Panc1 (cell line): ENCODE data around the gene DPYSL5. TPM values are rescaled to one million over a fixed set of nuclear protein-coding genes. Genes with fewer than 3 reads are reported as not detected.

ENCODE experiments used
- ATAC-seq: fragments of 200-7000 bp; cut with Tn5 transposase; 2 replicates; pipeline ENCODE4 v1.9.1; 2020; ENCODE audit warnings: mild to moderate bottlenecking, moderate library complexity
- BruUV-seq: library from RNA; stranded (reverse); fragments of 400-500 nt; replicated peaks from 2 replicates; lab custom pipeline; 2021; lab: Mats Ljungman, UMichigan
- CTCF ChIA-PET: fragments of 300-600 bp; sonication (Branson Sonifier 250); formaldehyde crosslinking; loops from one replicate; lab custom pipeline; 2022; ENCODE audit warnings: antibody characterized with exemption; lab: Charles Lee
- POLR2A ChIA-PET: fragments of 300-600 bp; sonication (Branson Sonifier 250); formaldehyde crosslinking; loops from one replicate; lab custom pipeline; 2022; ENCODE audit warnings: antibody characterized with exemption; lab: Charles Lee
- DNase-seq: peaks from one replicate; pipeline ENCODE4 v3.0.0-alpha.2; 2010; ENCODE audit warnings: low read depth, low spot score
- H3K27ac ChIP-seq: 2 replicates; pipeline ENCODE4 v1.5.1; 2011; ENCODE audit warnings: mild to moderate bottlenecking, low read length, inconsistent platforms
- H3K27me3 ChIP-seq: fragments of 200-500 bp; sonication (Bioruptor generic); 2 replicates; pipeline ENCODE4 v1.6.0; 2014; ENCODE audit warnings: low read length, inconsistent platforms; ENCODE audit not compliant: control insufficient read depth, insufficient read depth
- H3K36me3 ChIP-seq: fragments of 200-500 bp; sonication (Bioruptor generic); 2 replicates; pipeline ENCODE4 v1.5.1; 2014; ENCODE audit warnings: inconsistent platforms, mild to moderate bottlenecking, low read length, moderate library complexity; ENCODE audit not compliant: control insufficient read depth, insufficient read depth
- H3K4me1 ChIP-seq: 2 replicates; pipeline ENCODE4 v1.5.1; 2011; ENCODE audit warnings: inconsistent platforms, mild to moderate bottlenecking, low read length, moderate library complexity; ENCODE audit not compliant: control insufficient read depth, insufficient read depth
- H3K4me3 ChIP-seq, 2 experiments: 2 replicates each; pipeline ENCODE4 v1.5.1; 2011 to 2012; ENCODE audit warnings: low read depth in 2 of 2, low read length in 2 of 2, mild to moderate bottlenecking in 2 of 2, inconsistent platforms in 1 of 2, moderate library complexity in 1 of 2
- H3K9me3 ChIP-seq: fragments of 200-500 bp; sonication (Bioruptor generic); 2 replicates; pipeline ENCODE4 v1.5.1; 2014; ENCODE audit warnings: low read depth, mild to moderate bottlenecking, inconsistent platforms, low read length, moderate library complexity; ENCODE audit not compliant: control insufficient read depth, insufficient read depth
- POLR2AphosphoS5 ChIP-seq: IDR thresholded peaks from 2 replicates; pipeline ENCODE4 v1.6.1; 2012; ENCODE audit warnings: mild to moderate bottlenecking, low read depth, low read length, moderate library complexity
- SIN3A ChIP-seq: IDR thresholded peaks from 2 replicates; pipeline ENCODE4 v1.6.1; 2012; ENCODE audit warnings: low read depth, mild to moderate bottlenecking, low read length, moderate library complexity, borderline replicate concordance; ENCODE audit not compliant: insufficient read depth
- TCF7L2 ChIP-seq: IDR thresholded peaks from 2 replicates; pipeline ENCODE4 v1.6.1; 2011; ENCODE audit warnings: mild to moderate bottlenecking, low read depth, low read length, inconsistent platforms
- in situ Hi-C: cut with HindIII; loops from 2 replicates; pipeline ENCODE4 v1.10.0; 2016; ENCODE audit warnings: low sequenced_read_pairs, low pct_unique_long_range_greater_than_20kb
- intact Hi-C: fragments of 100-400 bp; cut with micrococcal nuclease; formaldehyde crosslinking; loops from one replicate; pipeline ENCODE4 v1.10.0; 2022; ENCODE audit not compliant: unreplicated experiment
- total RNA-seq: library from RNA; stranded (reverse); gene quantifications from one replicate; pipeline ENCODE4 v1.2.1, GENCODE V29; 2021; ENCODE audit not compliant: unreplicated experiment
- TF ChIP-seq, protein P1 (sequence below), 2 experiments: IDR thresholded peaks; 2 replicates each; pipeline ENCODE4 v1.6.1; 2011 to 2012; ENCODE audit warnings: low read depth in 2 of 2, control low read depth in 1 of 2, low read length in 1 of 2, mild to moderate bottlenecking in 1 of 2, moderate library complexity in 1 of 2; ENCODE audit not compliant: insufficient read depth in 1 of 2
- TF ChIP-seq, protein P2 (sequence below): fragments of 450-650 bp; IDR thresholded peaks from 2 replicates; pipeline ENCODE4 v1.5.1; 2017; ENCODE audit warnings: mild to moderate bottlenecking

The DPYSL5 gene
- total RNA-seq, 1 experiment from 2014 or later = 0.31 TPM

DNA sequence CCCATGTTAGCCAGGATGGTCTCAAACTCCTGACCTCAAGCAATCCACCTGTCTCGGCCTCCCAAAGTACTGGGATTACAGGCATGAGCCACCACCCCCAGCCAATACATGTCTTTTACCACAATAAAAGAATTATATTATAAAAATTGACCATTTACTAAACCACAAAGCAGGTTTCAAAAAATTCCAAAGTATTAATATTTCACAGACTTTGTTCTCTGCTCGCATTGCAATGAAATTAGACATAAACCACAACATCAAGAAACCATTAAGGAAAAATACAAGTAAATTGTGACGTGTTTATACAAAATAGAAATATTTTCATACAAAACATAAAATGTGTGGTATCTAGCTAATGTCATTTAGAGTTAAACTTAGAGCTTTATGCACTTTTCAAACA is 109.1 kb downstream of the DPYSL5 start:
- CTCF ChIA-PET = no interaction called here
- no peak overlapping the region for H3K27ac ChIP-seq
- POLR2A ChIA-PET = interaction anchor here (0.7 kb wide), 1 partner anchor 575 kb away, joined by 3 read pairs; no protein-coding TSS in a partner anchor
- no TSS peak for BruUV-seq
- no peak for DNase-seq
- H3K4me3 ChIP-seq = no peak overlapping the region
- TF ChIP-seq SIN3A = no peak
- no peak for TF ChIP-seq POLR2AphosphoS5
- no peak for TF ChIP-seq TCF7L2
- TF ChIP-seq, protein P1, sequence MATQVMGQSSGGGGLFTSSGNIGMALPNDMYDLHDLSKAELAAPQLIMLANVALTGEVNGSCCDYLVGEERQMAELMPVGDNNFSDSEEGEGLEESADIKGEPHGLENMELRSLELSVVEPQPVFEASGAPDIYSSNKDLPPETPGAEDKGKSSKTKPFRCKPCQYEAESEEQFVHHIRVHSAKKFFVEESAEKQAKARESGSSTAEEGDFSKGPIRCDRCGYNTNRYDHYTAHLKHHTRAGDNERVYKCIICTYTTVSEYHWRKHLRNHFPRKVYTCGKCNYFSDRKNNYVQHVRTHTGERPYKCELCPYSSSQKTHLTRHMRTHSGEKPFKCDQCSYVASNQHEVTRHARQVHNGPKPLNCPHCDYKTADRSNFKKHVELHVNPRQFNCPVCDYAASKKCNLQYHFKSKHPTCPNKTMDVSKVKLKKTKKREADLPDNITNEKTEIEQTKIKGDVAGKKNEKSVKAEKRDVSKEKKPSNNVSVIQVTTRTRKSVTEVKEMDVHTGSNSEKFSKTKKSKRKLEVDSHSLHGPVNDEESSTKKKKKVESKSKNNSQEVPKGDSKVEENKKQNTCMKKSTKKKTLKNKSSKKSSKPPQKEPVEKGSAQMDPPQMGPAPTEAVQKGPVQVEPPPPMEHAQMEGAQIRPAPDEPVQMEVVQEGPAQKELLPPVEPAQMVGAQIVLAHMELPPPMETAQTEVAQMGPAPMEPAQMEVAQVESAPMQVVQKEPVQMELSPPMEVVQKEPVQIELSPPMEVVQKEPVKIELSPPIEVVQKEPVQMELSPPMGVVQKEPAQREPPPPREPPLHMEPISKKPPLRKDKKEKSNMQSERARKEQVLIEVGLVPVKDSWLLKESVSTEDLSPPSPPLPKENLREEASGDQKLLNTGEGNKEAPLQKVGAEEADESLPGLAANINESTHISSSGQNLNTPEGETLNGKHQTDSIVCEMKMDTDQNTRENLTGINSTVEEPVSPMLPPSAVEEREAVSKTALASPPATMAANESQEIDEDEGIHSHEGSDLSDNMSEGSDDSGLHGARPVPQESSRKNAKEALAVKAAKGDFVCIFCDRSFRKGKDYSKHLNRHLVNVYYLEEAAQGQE (IDR thresholded peaks at IDR 0.05; ENCODE audit: insufficient read depth in 1 of 2, low read depth in 2 of 2, low read length in 1 of 2) = no peak
- TF ChIP-seq, protein P2, sequence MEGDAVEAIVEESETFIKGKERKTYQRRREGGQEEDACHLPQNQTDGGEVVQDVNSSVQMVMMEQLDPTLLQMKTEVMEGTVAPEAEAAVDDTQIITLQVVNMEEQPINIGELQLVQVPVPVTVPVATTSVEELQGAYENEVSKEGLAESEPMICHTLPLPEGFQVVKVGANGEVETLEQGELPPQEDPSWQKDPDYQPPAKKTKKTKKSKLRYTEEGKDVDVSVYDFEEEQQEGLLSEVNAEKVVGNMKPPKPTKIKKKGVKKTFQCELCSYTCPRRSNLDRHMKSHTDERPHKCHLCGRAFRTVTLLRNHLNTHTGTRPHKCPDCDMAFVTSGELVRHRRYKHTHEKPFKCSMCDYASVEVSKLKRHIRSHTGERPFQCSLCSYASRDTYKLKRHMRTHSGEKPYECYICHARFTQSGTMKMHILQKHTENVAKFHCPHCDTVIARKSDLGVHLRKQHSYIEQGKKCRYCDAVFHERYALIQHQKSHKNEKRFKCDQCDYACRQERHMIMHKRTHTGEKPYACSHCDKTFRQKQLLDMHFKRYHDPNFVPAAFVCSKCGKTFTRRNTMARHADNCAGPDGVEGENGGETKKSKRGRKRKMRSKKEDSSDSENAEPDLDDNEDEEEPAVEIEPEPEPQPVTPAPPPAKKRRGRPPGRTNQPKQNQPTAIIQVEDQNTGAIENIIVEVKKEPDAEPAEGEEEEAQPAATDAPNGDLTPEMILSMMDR = no peak
- H3K4me1 ChIP-seq = no peaks in the 10 kb centered on the region
- no peak for ATAC-seq
- peaks cover 24% of the 10 kb centered on the region for H3K27me3 ChIP-seq
- intact Hi-C loops (no loop called here), in situ Hi-C loops (no loop called here)
- H3K36me3 ChIP-seq = no peaks in the 10 kb centered on the region
- no peaks in the 10 kb centered on the region for H3K9me3 ChIP-seq

DNA sequence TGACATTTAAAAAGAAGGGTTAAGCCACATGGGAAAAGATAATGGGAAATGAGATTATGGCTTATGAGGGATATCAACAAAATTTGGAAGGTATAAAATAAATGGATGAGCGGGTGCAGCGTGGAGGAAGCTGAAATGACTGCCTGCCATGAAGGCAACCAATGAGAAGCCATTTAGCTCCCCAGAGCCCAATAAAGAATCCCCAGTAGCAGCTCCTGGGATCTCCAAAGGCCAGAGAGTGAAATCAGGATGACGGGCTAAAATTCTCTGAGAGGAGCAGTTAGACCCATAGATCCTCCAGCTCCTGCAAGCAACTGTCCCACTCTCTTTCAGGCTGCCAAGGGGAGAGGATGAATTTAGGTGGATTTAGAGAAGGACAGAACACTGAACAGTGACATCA is 109.6 kb downstream of the DPYSL5 start:
- ChIA-PET CTCF (no interaction called here), POLR2A (interaction anchor here (0.7 kb wide), 1 partner anchor 576 kb away, joined by 3 read pairs; no protein-coding TSS in a partner anchor)
- no peak overlapping the region for H3K4me3 ChIP-seq
- TF ChIP-seq TCF7L2 = no peak
- no peak for TF ChIP-seq SIN3A
- TF ChIP-seq, protein P2 = no peak
- TF ChIP-seq, protein P1 (IDR thresholded peaks at IDR 0.05; ENCODE audit: insufficient read depth in 1 of 2, low read depth in 2 of 2, low read length in 1 of 2) = no peak
- no peak for TF ChIP-seq POLR2AphosphoS5
- no peak overlapping the region for H3K27ac ChIP-seq
- no peaks in the 10 kb centered on the region for H3K9me3 ChIP-seq
- peaks cover 24% of the 10 kb centered on the region for H3K27me3 ChIP-seq
- no peak for DNase-seq
- intact Hi-C loops (no loop called here), in situ Hi-C loops (no loop called here)
- ATAC-seq = no peak
- BruUV-seq = no TSS peak
- H3K36me3 ChIP-seq = no peaks in the 10 kb centered on the region
- no peaks in the 10 kb centered on the region for H3K4me1 ChIP-seq
